IPS DF 6.9 (cell line): ENCODE data around the gene RXRA.

Experiments
- DNase-seq: peaks from one replicate; pipeline ENCODE4 v3.0.0-alpha.2; 2013; ENCODE audit warnings: low read depth, low spot score
- H3K27ac ChIP-seq: one replicate; pipeline ENCODE4 v1.5.1; 2013; ENCODE audit warnings: low read length, control low read depth
- H3K27me3 ChIP-seq: 2 replicates; pipeline ENCODE4 v1.6.1; 2013; ENCODE audit warnings: mild to moderate bottlenecking, low read length; ENCODE audit not compliant: control insufficient read depth, insufficient read depth
- H3K36me3 ChIP-seq: 2 replicates; pipeline ENCODE4 v1.6.1; 2013; ENCODE audit warnings: low read length; ENCODE audit not compliant: control insufficient read depth, insufficient read depth
- H3K4me1 ChIP-seq: 2 replicates; pipeline ENCODE4 v1.6.1; 2013; ENCODE audit warnings: low read length; ENCODE audit not compliant: control insufficient read depth, insufficient read depth
- H3K4me3 ChIP-seq: 2 replicates; pipeline ENCODE4 v1.5.1; 2013; ENCODE audit warnings: mild to moderate bottlenecking, low read length
- H3K9me3 ChIP-seq: 2 replicates; pipeline ENCODE4 v1.6.1; 2013; ENCODE audit warnings: low read length, inconsistent platforms; ENCODE audit not compliant: control insufficient read depth, insufficient read depth
- WGBS: extraction: QIAGEN DNeasy Blood & Tissue Kit; methylation state at CpG from one replicate; pipeline ENCODE4 v1.1.7; 2013; ENCODE audit warnings: mixed read lengths, missing lambda C conversion rate; ENCODE audit not compliant: insufficient read length, insufficient coverage; 5-methylcytosine and 5-hydroxymethylcytosine counted together

RXRA gene

DNA sequence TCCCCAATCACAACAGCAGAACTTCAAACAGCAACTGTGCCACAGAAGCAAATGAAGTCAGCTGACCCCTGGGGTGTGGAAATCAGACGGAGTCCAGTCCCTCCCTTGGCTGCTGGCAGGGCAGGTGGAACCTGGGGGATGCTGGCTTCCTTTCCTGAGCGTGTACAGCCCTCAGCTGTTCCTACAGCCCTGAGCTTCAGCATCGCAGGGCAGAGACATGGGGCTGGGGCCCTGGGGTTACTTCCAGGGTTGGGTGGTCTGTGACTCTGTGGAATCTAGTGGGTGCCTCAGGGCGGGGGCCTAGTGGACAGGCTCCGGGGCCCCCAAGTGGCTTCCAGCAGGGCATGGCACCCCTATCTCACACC, 7.3 kb upstream of the RXRA start:
- no peak for DNase-seq
- WGBS: no CpG with 5 or more reads among the region's 5 CpGs

DNA sequence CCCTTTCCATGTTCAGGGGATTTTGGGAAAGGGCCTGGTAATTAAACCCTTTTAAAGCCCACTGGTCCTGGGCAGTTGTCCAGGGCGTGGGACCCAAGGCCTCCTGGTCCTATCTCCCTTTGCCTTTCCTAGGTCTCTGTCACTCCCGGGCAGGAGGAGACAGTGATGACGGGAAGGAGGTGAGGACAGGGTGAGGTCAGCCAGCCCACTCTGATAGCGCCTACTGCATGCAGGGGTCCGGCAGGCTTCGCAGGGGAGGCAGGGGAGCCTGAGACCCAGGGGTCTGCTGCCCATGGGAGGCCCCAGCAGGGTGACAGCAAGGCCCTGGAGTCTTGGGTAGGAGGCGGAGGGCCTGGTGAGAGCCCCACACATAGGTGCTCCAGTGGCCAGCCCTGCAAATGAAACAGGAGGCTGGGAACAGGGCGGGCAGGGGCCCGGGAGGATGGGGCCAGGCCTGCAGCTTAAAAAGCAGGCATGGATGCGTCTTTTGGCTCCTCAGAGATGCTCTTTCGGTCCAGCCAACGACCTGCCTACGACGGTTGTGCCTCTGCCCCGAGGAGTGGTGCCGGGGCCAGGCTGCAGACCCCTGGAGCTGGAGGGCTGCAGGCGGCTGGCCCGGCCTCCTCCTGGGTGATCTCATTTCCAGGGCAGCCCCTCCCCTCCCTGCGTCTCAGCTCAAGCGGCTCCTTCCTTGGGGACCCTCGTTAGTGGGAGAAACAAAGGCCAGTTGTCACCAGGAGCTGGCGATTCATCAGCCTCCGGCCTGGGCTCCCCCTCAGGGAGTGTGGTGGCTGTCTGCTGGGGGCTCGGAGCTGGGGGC, 6.7 kb upstream of the RXRA start:
- no peaks in the 10 kb centered on the region for H3K27me3 ChIP-seq
- H3K27ac ChIP-seq: no peak overlapping the region
- H3K4me3 ChIP-seq: no peak overlapping the region
- DNase-seq: no peak
- WGBS: no CpG with 5 or more reads among the region's 24 CpGs
- H3K36me3 ChIP-seq: no peaks in the 10 kb centered on the region
- no peaks in the 10 kb centered on the region for H3K9me3 ChIP-seq
- H3K4me1 ChIP-seq: peaks cover 7% of the 10 kb centered on the region

More for the DNA sequence above, 7.3 kb upstream of the RXRA start:
- no peak overlapping the region for H3K4me3 ChIP-seq
- no peaks in the 10 kb centered on the region for H3K9me3 ChIP-seq
- H3K4me1 ChIP-seq: peaks cover 7% of the 10 kb centered on the region
- no peaks in the 10 kb centered on the region for H3K27me3 ChIP-seq
- H3K27ac ChIP-seq: no peak overlapping the region
- no peaks in the 10 kb centered on the region for H3K36me3 ChIP-seq

DNA sequence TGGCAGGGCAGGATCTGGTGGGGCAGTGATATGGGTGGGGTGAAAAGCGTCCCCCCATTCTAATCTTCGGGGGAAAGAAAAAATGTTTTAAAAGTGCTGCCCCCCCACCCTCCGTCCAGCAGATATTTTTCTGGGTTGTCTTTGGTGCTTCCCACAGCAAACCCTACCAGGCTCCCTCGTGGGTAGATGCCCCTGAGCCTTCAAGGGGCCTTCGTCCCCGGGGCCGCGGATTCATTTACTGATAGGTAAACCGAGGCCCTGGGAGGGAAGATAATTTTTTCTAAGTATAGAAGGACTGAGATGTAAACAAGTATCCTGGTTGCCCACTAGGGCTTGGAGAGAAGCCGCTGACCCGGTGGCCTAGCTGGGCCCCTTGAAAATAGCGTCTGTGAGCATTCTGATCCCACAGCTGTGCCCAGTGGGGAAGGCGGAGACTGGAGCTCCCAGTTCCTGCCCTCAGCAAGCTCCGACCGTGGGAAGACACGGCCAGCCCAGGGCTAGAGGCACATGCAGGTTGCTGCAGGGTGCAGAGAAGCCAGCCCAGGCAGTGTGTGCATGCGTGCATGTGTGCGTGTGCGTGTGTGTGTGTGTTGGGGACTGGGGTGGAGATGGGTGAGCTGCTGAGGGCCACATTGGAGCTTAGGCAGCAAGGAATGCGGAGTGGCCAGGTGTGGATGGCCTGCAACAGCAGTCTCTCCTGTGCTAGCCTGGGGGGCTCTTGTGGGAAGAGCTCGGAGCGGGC, 6.0 kb upstream of the RXRA start:
- no CpG with 5 or more reads among the region's 22 CpGs for WGBS
- peaks cover 8% of the 10 kb centered on the region for H3K4me1 ChIP-seq
- H3K27me3 ChIP-seq: no peaks in the 10 kb centered on the region
- H3K9me3 ChIP-seq: no peaks in the 10 kb centered on the region
- no peak overlapping the region for H3K27ac ChIP-seq
- DNase-seq: no peak
- H3K36me3 ChIP-seq: no peaks in the 10 kb centered on the region
- H3K4me3 ChIP-seq: no peak overlapping the region

DNA sequence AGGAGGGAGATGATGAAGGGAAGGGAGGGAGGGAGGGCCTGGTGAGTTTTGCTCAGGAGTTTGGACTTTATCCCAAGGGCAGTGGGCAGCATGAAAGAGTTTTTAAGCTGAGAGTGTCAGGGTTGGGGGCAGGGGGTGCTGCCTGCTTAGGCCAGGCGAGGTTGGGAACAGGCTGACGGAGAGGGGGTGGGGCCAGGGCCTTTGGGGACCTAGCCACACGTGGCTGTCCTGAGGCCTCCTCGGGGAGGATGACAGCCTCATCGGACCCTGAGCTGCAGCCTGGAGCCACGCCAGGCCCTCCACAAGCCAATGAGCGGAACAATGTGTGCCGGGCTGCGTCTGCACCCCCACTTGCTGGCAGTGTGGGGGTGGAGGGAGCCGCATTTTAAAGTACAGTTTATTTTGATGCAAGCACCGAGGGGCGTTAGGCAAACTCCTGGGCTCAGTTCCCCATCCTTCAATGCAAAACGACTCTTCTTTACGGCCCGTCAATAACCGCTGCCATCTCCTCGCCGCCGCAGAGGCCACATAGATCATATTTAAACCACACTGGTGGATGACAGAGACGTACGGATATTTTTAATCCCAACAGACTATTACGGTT, 5.3 kb upstream of the RXRA start:
- Histone ChIP-seq H3K9me3 (no peaks in the 10 kb centered on the region), H3K27ac (no peak overlapping the region), H3K4me1 (peaks cover 8% of the 10 kb centered on the region), H3K4me3 (no peak overlapping the region), H3K36me3 (no peaks in the 10 kb centered on the region), H3K27me3 (no peaks in the 10 kb centered on the region)
- no CpG with 5 or more reads among the region's 22 CpGs for WGBS
- no peak for DNase-seq

DNA sequence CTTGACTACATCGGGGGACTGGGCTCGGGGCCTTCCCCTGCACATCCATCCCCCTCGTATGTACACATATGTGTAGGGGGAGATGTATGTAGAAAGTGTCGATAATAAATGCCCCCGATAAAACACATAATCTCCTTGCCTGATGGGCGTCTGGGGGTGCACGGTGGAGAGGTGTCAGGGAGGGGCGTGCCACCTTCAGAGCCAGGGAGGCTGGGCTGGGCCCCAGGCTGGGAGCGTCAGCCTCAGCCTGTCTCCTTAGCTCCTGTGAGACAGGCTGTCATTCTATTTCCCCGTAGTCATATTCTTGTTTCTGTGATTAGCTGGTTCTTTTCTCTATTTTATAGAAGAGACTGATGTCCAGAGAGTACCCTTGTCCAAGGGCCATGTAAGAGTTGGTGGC, 4.7 kb upstream of the RXRA start:
- no peaks in the 10 kb centered on the region for H3K9me3 ChIP-seq
- H3K36me3 ChIP-seq: no peaks in the 10 kb centered on the region
- no peak overlapping the region for H3K27ac ChIP-seq
- H3K4me3 ChIP-seq: no peak overlapping the region
- peaks cover 8% of the 10 kb centered on the region for H3K4me1 ChIP-seq
- no peaks in the 10 kb centered on the region for H3K27me3 ChIP-seq
- WGBS: no CpG with 5 or more reads among the region's 10 CpGs
- DNase-seq: no peak

DNA sequence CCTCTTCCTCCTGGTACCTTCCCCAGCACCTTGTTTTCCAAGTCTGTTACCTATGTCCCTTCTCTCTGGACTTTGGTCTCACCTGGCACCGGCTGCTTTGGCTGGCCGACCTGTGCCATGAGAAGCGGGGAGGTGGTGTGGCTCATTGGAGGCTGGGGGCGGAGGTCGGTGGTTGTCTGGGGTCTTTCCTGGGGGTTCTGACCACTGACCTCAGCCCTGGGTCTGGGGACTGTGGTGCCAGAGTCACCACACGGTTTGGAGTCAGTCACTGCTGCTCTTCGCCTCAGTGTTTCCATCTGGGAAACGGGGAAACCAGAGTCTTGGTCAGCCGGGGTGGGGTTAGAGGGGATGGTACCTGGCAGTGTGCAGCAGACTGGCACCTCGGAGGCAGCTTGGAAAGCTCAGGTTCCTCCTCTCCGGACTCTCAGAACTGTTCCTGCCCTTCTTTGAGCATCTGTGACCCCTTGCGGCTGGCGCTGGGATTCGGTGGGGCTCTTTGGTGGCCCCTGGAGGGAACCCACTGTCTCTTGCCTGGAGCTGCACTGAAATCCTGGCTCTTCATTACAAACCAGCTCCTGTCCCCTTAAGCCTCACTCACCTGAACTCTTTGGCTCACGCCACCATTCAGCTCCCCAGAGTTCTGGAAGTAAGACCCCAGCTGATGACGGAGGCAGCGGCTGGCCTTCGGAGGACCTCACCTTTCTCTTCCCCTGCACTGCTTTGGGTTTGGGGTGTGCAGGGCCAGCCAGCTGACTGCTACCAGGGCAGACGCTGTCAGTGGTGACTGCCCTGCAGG, 4.1 kb upstream of the RXRA start:
- peaks cover 8% of the 10 kb centered on the region for H3K4me1 ChIP-seq
- no CpG with 5 or more reads among the region's 19 CpGs for WGBS
- H3K27me3 ChIP-seq: no peaks in the 10 kb centered on the region

DNA sequence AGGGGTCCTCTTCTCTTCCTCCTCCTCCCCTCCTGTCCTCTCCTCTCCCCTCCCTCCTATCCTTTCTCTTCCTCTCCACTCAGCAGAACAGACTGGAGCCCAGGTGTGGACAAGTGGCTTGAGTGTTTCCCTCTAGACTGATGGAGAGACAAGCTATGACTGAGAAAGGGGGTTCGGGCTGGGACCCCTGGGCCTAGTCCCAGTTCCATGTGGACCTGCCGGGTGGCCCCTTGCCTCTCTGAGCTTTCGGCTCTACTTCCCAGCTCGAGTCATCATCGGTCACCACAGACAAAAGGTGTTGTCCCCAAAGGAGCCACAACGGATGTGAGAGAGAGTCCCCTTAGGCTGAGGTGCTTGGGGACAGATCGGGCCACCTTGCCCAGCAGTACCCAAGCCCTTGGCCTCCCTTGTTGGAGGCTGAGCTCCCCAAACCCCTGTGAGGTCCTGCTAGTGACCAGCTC, 3.4 kb upstream of the RXRA start:
- no peak for DNase-seq
- WGBS: no CpG with 5 or more reads among the region's 7 CpGs

More for the DNA sequence above, 4.1 kb upstream of the RXRA start:
- Histone ChIP-seq H3K9me3 (no peaks in the 10 kb centered on the region), H3K36me3 (no peaks in the 10 kb centered on the region), H3K4me3 (no peak overlapping the region), H3K27ac (no peak overlapping the region)
- DNase-seq: no peak

DNA sequence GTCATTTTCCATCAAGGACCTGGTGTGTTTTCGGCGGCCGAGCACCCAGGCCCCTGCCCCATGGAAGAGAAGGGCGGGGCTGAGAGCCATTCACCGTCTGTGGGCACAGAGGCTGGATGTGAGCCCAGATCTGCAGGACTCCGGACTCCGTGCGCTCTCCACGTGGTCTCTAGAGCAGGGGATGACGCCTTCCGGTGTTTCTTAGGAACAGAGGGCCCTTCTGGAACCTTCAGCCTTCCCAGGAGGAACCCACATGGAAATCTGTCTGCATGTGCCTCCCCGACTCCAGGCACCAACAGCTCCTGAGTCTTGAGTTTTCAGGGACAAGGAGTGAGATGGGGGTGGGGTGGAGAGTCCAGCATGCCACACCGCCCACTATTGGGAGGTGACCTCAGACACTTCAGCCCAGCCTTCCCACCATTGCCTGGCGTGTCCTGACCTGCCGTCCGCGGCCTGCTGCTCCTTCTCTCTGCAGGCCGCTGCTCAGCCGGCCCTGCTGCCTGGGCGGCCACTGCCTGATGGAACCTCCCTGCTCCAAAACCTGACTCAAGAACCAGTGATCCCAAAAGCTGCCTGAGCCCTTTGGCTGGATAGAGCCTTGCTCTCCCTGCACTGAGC, 2.4 kb upstream of the RXRA start:
- Histone ChIP-seq H3K27me3 (no peaks in the 10 kb centered on the region), H3K4me1 (peaks cover 8% of the 10 kb centered on the region), H3K4me3 (no peak overlapping the region), H3K9me3 (no peaks in the 10 kb centered on the region), H3K27ac (no peak overlapping the region), H3K36me3 (no peaks in the 10 kb centered on the region)
- no CpG with 5 or more reads among the region's 20 CpGs for WGBS
- no peak for DNase-seq

More for the DNA sequence above, 3.4 kb upstream of the RXRA start:
- Histone ChIP-seq H3K4me3 (no peak overlapping the region), H3K27me3 (no peaks in the 10 kb centered on the region), H3K4me1 (peaks cover 8% of the 10 kb centered on the region), H3K36me3 (no peaks in the 10 kb centered on the region), H3K27ac (no peak overlapping the region), H3K9me3 (no peaks in the 10 kb centered on the region)

DNA sequence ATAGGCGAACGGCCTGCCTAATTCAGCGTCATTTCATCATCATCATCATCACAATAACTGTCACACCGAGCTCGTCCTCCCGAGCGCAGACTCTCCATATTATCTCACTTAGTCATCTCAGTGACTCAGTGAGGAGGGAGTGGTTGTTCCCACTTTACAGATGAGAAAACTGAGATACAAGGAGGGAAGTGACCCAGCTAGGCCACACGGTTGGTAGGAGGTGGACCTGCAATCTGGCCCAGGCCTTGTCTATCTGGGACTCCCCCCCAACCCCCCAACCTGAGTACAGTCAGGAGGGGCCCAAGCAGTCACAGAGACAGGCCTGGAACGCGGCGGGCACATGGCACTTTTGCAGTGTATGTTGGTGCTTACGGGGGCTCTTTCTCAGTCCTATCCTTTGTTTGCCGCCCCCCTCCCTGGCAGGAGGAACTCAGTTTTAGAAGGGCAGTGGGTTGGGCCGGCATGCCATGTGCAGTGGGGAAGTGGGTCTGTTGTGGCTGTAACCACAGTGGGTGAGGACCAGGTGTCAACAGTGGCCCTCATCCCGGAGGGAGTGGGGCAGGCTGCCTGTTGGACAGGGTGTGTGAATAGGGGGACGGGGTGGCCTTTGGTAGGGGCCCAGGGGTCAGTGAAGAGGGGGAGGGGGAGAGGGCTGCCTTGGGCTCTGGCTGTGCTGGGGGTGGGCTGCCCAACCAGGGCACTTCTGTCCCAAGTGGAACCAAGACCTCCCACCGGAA, 1.7 kb upstream of the RXRA start:
- H3K27me3 ChIP-seq: no peaks in the 10 kb centered on the region
- no CpG with 5 or more reads among the region's 17 CpGs for WGBS
- H3K4me3 ChIP-seq: no peak overlapping the region
- peaks cover 11% of the 10 kb centered on the region for H3K4me1 ChIP-seq
- DNase-seq: no peak
- no peaks in the 10 kb centered on the region for H3K36me3 ChIP-seq
- no peak overlapping the region for H3K27ac ChIP-seq
- no peaks in the 10 kb centered on the region for H3K9me3 ChIP-seq
